ENCODE results near the gene IL18RAP. TPM values are rescaled to one million over a fixed set of nuclear protein-coding genes. Genes with fewer than 3 reads are reported as not detected.

The IL18RAP gene
- total RNA-seq, 1 experiment from 2014 or later = not detected

GRCh38 chr2:102487761-102488462, 65.0 kb downstream of the IL18RAP start:
- Histone ChIP-seq H3K27ac (ENCODE audit: low read depth, low read length, poor library complexity, severe bottlenecking) (no peak overlapping the region), H3K9me3 (ENCODE audit: low read depth, low read length, poor library complexity, severe bottlenecking) (no peaks in the 10 kb centered on the region), H3K36me3 (ENCODE audit: insufficient read depth, low read length, poor library complexity, severe bottlenecking) (no peaks in the 10 kb centered on the region), H3K27me3 (replicated peaks; ENCODE audit: insufficient read depth, low read depth, low read length, poor library complexity) (no peaks in the 10 kb centered on the region), H3K4me3 (ENCODE audit: low read depth, low read length, poor library complexity, severe bottlenecking) (no peak overlapping the region), H3K4me1 (ENCODE audit: insufficient read depth, low read length, poor library complexity, severe bottlenecking) (no peaks in the 10 kb centered on the region)
- POLR2A ChIA-PET (ENCODE audit: low non-redundant PET) = no interaction called here
- DNase-seq (ENCODE audit: low spot score) = no peak
- intact Hi-C loops (cut with micrococcal nuclease; ENCODE audit: unreplicated experiment) = no loop called here
- CTCF ChIA-PET = no interaction called here
- BruUV-seq (replicated peaks) = no TSS peak
- TF ChIP-seq EZH2 (IDR thresholded peaks at IDR 0.05; ENCODE audit: borderline replicate concordance, low read depth, low read length, poor library complexity, severe bottlenecking) (no peak), CTCF (conservative IDR thresholded peaks at IDR 0.05; ENCODE audit: low read depth, low read length) (no peak)

GRCh38 chr2:102489646-102490045, 66.7 kb downstream of the IL18RAP start:
- intact Hi-C loops (cut with micrococcal nuclease; ENCODE audit: unreplicated experiment) = no loop called here
- ChIA-PET POLR2A (ENCODE audit: low non-redundant PET) (no interaction called here), CTCF (no interaction called here)
- no peaks in the 10 kb centered on the region for H3K9me3 ChIP-seq (ENCODE audit: low read depth, low read length, poor library complexity, severe bottlenecking)
- no peaks in the 10 kb centered on the region for H3K27me3 ChIP-seq (replicated peaks; ENCODE audit: insufficient read depth, low read depth, low read length, poor library complexity)
- H3K36me3 ChIP-seq (ENCODE audit: insufficient read depth, low read length, poor library complexity, severe bottlenecking) = no peaks in the 10 kb centered on the region
- no peak overlapping the region for H3K4me3 ChIP-seq (ENCODE audit: low read depth, low read length, poor library complexity, severe bottlenecking)
- no peaks in the 10 kb centered on the region for H3K4me1 ChIP-seq (ENCODE audit: insufficient read depth, low read length, poor library complexity, severe bottlenecking)
- H3K27ac ChIP-seq (ENCODE audit: low read depth, low read length, poor library complexity, severe bottlenecking) = no peak overlapping the region
- DNase-seq (ENCODE audit: low spot score) = no peak
- TF ChIP-seq EZH2 (IDR thresholded peaks at IDR 0.05; ENCODE audit: borderline replicate concordance, low read depth, low read length, poor library complexity, severe bottlenecking) (no peak), CTCF (conservative IDR thresholded peaks at IDR 0.05; ENCODE audit: low read depth, low read length) (no peak)
- no TSS peak for BruUV-seq (replicated peaks)

GRCh38 chr2:102492006-102492405, 69.0 kb downstream of the IL18RAP start:
- H3K27me3 ChIP-seq (replicated peaks; ENCODE audit: insufficient read depth, low read depth, low read length, poor library complexity) = no peaks in the 10 kb centered on the region

More at GRCh38 chr2:102492006-102492405, 69.0 kb downstream of the IL18RAP start:
- Histone ChIP-seq H3K4me1 (ENCODE audit: insufficient read depth, low read length, poor library complexity, severe bottlenecking) (no peaks in the 10 kb centered on the region), H3K36me3 (ENCODE audit: insufficient read depth, low read length, poor library complexity, severe bottlenecking) (no peaks in the 10 kb centered on the region), H3K9me3 (ENCODE audit: low read depth, low read length, poor library complexity, severe bottlenecking) (no peaks in the 10 kb centered on the region), H3K4me3 (ENCODE audit: low read depth, low read length, poor library complexity, severe bottlenecking) (no peak overlapping the region), H3K27ac (ENCODE audit: low read depth, low read length, poor library complexity, severe bottlenecking) (no peak overlapping the region)
- no TSS peak for BruUV-seq (replicated peaks)
- intact Hi-C loops (cut with micrococcal nuclease; ENCODE audit: unreplicated experiment) = no loop called here
- TF ChIP-seq CTCF (conservative IDR thresholded peaks at IDR 0.05; ENCODE audit: low read depth, low read length) = no peak
- no peak for TF ChIP-seq EZH2 (IDR thresholded peaks at IDR 0.05; ENCODE audit: borderline replicate concordance, low read depth, low read length, poor library complexity, severe bottlenecking)
- ChIA-PET CTCF (no interaction called here), POLR2A (ENCODE audit: low non-redundant PET) (no interaction called here)
- DNase-seq (ENCODE audit: low spot score) = no peak
